HG02840 (cell line): ENCODE measurements around the gene MAP2K3.

Source experiments
- ATAC-seq: cut with Tn5 transposase; IDR thresholded peaks from one replicate; pipeline ENCODE4 v1.9.1; 2021; ENCODE audit warnings: mild to moderate bottlenecking, moderate library complexity, moderate number of reproducible peaks; ENCODE audit not compliant: unreplicated experiment, low FRiP score

The MAP2K3 gene

GRCh38 chr17:21360048-21360447 is 75.5 kb downstream of the MAP2K3 start:
- ATAC-seq, result no peak

GRCh38 chr17:21361020-21361809 is 76.7 kb downstream of the MAP2K3 start:
- ATAC-seq, result no peak

- ATAC-seq, result no peak
Observed at GRCh38 chr17:21362331-21362931, 77.9 kb downstream of the MAP2K3 start.

GRCh38 chr17:21363776-21364642 is 79.5 kb downstream of the MAP2K3 start:
- ATAC-seq, result no peak
